Stomach (tissue), 4 donors: ENCODE data around the gene COMMD9.

Source experiments
- EP300 ChIP-seq: sonication (generic); formaldehyde crosslinking; IDR thresholded peaks from one replicate; pipeline ENCODE4 v1.6.1; 2017; ENCODE audit warnings: antibody characterized with exemption
- POLR2A ChIP-seq, 4 donors: fragments of 450-650 bp; IDR thresholded peaks; one replicate each; pipeline ENCODE4 v1.6.1; 2016; ENCODE audit warnings: antibody characterized with exemption in 4 of 4, control low read depth in 2 of 4, mild to moderate bottlenecking in 1 of 4, moderate library complexity in 1 of 4
- POLR2AphosphoS5 ChIP-seq, 3 donors: sonication (generic); formaldehyde crosslinking; IDR thresholded peaks; one replicate each; pipeline ENCODE4 v1.6.1; 2016; ENCODE audit warnings: antibody characterized with exemption in 3 of 3
- TF ChIP-seq, protein P1 (sequence below), 7 experiments: fragments of 450-650 bp in 4 of 7; fragments of 200-600 bp in 3 of 7; sonication (generic) in 3 of 7; IDR thresholded peaks; one replicate each; pipeline ENCODE4 v1.5.1; 2016 to 2019; ENCODE audit warnings: antibody characterized with exemption in 7 of 7, control low read depth in 2 of 7, mild to moderate bottlenecking in 1 of 7

GRCh38 chr11:36333468-36333867 lies 44.2 kb upstream of the COMMD9 start:
- no peak for TF ChIP-seq EP300
- TF ChIP-seq, protein P1, sequence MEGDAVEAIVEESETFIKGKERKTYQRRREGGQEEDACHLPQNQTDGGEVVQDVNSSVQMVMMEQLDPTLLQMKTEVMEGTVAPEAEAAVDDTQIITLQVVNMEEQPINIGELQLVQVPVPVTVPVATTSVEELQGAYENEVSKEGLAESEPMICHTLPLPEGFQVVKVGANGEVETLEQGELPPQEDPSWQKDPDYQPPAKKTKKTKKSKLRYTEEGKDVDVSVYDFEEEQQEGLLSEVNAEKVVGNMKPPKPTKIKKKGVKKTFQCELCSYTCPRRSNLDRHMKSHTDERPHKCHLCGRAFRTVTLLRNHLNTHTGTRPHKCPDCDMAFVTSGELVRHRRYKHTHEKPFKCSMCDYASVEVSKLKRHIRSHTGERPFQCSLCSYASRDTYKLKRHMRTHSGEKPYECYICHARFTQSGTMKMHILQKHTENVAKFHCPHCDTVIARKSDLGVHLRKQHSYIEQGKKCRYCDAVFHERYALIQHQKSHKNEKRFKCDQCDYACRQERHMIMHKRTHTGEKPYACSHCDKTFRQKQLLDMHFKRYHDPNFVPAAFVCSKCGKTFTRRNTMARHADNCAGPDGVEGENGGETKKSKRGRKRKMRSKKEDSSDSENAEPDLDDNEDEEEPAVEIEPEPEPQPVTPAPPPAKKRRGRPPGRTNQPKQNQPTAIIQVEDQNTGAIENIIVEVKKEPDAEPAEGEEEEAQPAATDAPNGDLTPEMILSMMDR (IDR thresholded peaks at IDR 0.05) = no peak
- TF ChIP-seq POLR2A (IDR thresholded peaks at IDR 0.05) = no peak
- TF ChIP-seq POLR2AphosphoS5 (IDR thresholded peaks at IDR 0.05) = no peak
